Ascending aorta (tissue), 2 donors: ENCODE measurements around the gene SDHA. TPM values are rescaled to one million over a fixed set of nuclear protein-coding genes. Genes with fewer than 3 reads are reported as not detected.
"Not testable (repeated sequence)": the region's sequence is repeated elsewhere in the genome, so short reads cannot be mapped to it uniquely, and the experiment has no call there.

Experiments used
- DNase-seq, 2 donors: peaks; one replicate each; pipeline ENCODE4 v3.0.0-alpha.2; 2019; ENCODE audit warnings: low spot score in 2 of 2
- H3K27ac ChIP-seq, 2 donors: fragments of 200-600 bp; sonication (generic); one replicate each; pipeline ENCODE4 v1.5.1; 2016 to 2017; ENCODE audit warnings: mild to moderate bottlenecking in 1 of 2
- H3K27me3 ChIP-seq: fragments of 200-600 bp; sonication (generic); one replicate; pipeline ENCODE4 v1.5.1; 2017
- H3K36me3 ChIP-seq, 2 donors: fragments of 200-600 bp; sonication (generic); one replicate each; pipeline ENCODE4 v1.5.1; 2016
- H3K4me1 ChIP-seq, 2 donors: fragments of 200-600 bp; sonication (generic); one replicate each; pipeline ENCODE4 v1.5.1; 2016 to 2017; ENCODE audit warnings: mild to moderate bottlenecking in 1 of 2
- H3K4me3 ChIP-seq, 2 donors: fragments of 200-600 bp; sonication (generic); one replicate each; pipeline ENCODE4 v1.5.1; 2016 to 2017; ENCODE audit warnings: mild to moderate bottlenecking in 1 of 2
- H3K9me3 ChIP-seq, 2 donors: fragments of 200-600 bp; sonication (generic); one replicate each; pipeline ENCODE4 v1.5.1; 2016
- CTCF ChIP-seq, 3 experiments: fragments of 200-600 bp in 2 of 3; fragments of 450-650 bp in 1 of 3; sonication (generic) in 2 of 3; IDR thresholded peaks; one replicate each; pipeline ENCODE4 v1.5.1; 2016 to 2019; ENCODE audit warnings: antibody characterized with exemption in 3 of 3, mild to moderate bottlenecking in 1 of 3, moderate library complexity in 1 of 3
- intact Hi-C: fragments of 100-400 bp; cut with DNase I; formaldehyde crosslinking; loops from one replicate; pipeline ENCODE4 v1.15.1; 2023
- total RNA-seq: library from RNA; depleted of rRNA; stranded (reverse); fragments of >200 nt; gene quantifications from one replicate; pipeline ENCODE4 v1.1.0, GENCODE V29; 2016

Gene SDHA
- total RNA-seq, 1 donor from 2014 or later = 41.1 TPM

GRCh38 chr5:241045-241669, 23.0 kb downstream of the SDHA start:
- H3K36me3 ChIP-seq = peaks cover 38 to 68% of the 10 kb centered on the region in 2 donors
- not testable (repeated sequence) for H3K4me1 ChIP-seq

GRCh38 chr5:243683-244367, 25.7 kb downstream of the SDHA start:
- H3K4me3 ChIP-seq, H3K4me1 ChIP-seq, H3K9me3 ChIP-seq, H3K27me3 ChIP-seq, intact Hi-C loops, H3K27ac ChIP-seq, DNase-seq: not testable (repeated sequence)
- H3K36me3 ChIP-seq = peaks cover 52 to 67% of the 10 kb centered on the region in 2 donors

More at GRCh38 chr5:241045-241669, 23.0 kb downstream of the SDHA start:
- DNase-seq, intact Hi-C loops, H3K27me3 ChIP-seq, H3K9me3 ChIP-seq, H3K4me3 ChIP-seq, H3K27ac ChIP-seq: not testable (repeated sequence)

- H3K4me3 ChIP-seq, H3K27me3 ChIP-seq, H3K27ac ChIP-seq, DNase-seq, H3K4me1 ChIP-seq, intact Hi-C loops, H3K9me3 ChIP-seq: not testable (repeated sequence)
- H3K36me3 ChIP-seq = peaks cover 43 to 72% of the 10 kb centered on the region in 2 donors
Measured at GRCh38 chr5:245717-246116, 27.6 kb downstream of the SDHA start.

GRCh38 chr5:250396-250795, 32.3 kb downstream of the SDHA start:
- H3K4me1 ChIP-seq, H3K9me3 ChIP-seq, H3K4me3 ChIP-seq, H3K27ac ChIP-seq, intact Hi-C loops, DNase-seq, H3K27me3 ChIP-seq: not testable (repeated sequence)
- peaks cover 46 to 72% of the 10 kb centered on the region in 2 donors for H3K36me3 ChIP-seq

GRCh38 chr5:251016-251415, 32.9 kb downstream of the SDHA start:
- H3K36me3 ChIP-seq = peaks cover 51 to 74% of the 10 kb centered on the region in 2 donors
- DNase-seq, H3K4me1 ChIP-seq, intact Hi-C loops, H3K27ac ChIP-seq, H3K4me3 ChIP-seq, H3K9me3 ChIP-seq, H3K27me3 ChIP-seq: not testable (repeated sequence)

GRCh38 chr5:251538-251937, 33.4 kb downstream of the SDHA start:
- H3K27me3 ChIP-seq, intact Hi-C loops, H3K4me1 ChIP-seq, H3K27ac ChIP-seq, H3K4me3 ChIP-seq, DNase-seq, H3K9me3 ChIP-seq: not testable (repeated sequence)
- peaks cover 51 to 73% of the 10 kb centered on the region in 2 donors for H3K36me3 ChIP-seq

- DNase-seq, H3K27ac ChIP-seq, H3K4me3 ChIP-seq, intact Hi-C loops, H3K9me3 ChIP-seq, H3K4me1 ChIP-seq, H3K27me3 ChIP-seq: not testable (repeated sequence)
- H3K36me3 ChIP-seq = peaks cover 54 to 76% of the 10 kb centered on the region in 2 donors
Measured at GRCh38 chr5:251975-252374, 33.9 kb downstream of the SDHA start.

- no peak for DNase-seq
- Histone ChIP-seq H3K4me1 (no peaks in the 10 kb centered on the region), H3K36me3 (peaks cover 57 to 78% of the 10 kb centered on the region in 2 donors), H3K9me3 (no peaks in the 10 kb centered on the region), H3K27ac (no peak overlapping the region), H3K27me3 (no peaks in the 10 kb centered on the region), H3K4me3 (no peak overlapping the region)
- TF ChIP-seq CTCF (IDR thresholded peaks at IDR 0.05) = no peak
- intact Hi-C loops = no loop called here
Measured at GRCh38 chr5:252546-252945, 34.4 kb downstream of the SDHA start.

- intact Hi-C loops, DNase-seq, H3K27ac ChIP-seq, H3K9me3 ChIP-seq, H3K4me3 ChIP-seq, H3K27me3 ChIP-seq, H3K4me1 ChIP-seq: not testable (repeated sequence)
- peaks cover 49 to 68% of the 10 kb centered on the region in 2 donors for H3K36me3 ChIP-seq
Measured at GRCh38 chr5:254322-254721, 36.2 kb downstream of the SDHA start.

- DNase-seq, H3K9me3 ChIP-seq, H3K4me3 ChIP-seq, H3K27ac ChIP-seq, intact Hi-C loops, H3K27me3 ChIP-seq, H3K4me1 ChIP-seq: not testable (repeated sequence)
- H3K36me3 ChIP-seq = peaks cover 48 to 60% of the 10 kb centered on the region in 2 donors
Measured at GRCh38 chr5:255116-255515, 37.0 kb downstream of the SDHA start.

GRCh38 chr5:256347-256746, 38.2 kb downstream of the SDHA start:
- H3K27ac ChIP-seq, H3K27me3 ChIP-seq, intact Hi-C loops, H3K4me3 ChIP-seq, H3K9me3 ChIP-seq, DNase-seq, H3K4me1 ChIP-seq: not testable (repeated sequence)
- peaks cover 48 to 52% of the 10 kb centered on the region in 2 donors for H3K36me3 ChIP-seq
